WTC11 (cell line): ENCODE measurements around the gene ZNF804B. TPM values are rescaled to one million over a fixed set of nuclear protein-coding genes. Genes with fewer than 3 reads are reported as not detected.

Experiments used
- ATAC-seq: fragments of 200-7000 bp; cut with Tn5 transposase; 2 replicates; pipeline ENCODE4 v1.10.0; 2021; ENCODE audit warnings: mild to moderate bottlenecking, moderate library complexity
- CTCF ChIA-PET: fragments of 300-600 bp; sonication (Branson Sonifier 250); formaldehyde crosslinking; loops from one replicate; lab custom pipeline; 2021; ENCODE audit warnings: antibody characterized with exemption; lab: Charles Lee
- POLR2A ChIA-PET: fragments of 350-600 bp; sonication (Branson Sonifier 250); formaldehyde crosslinking; loops from one replicate; lab custom pipeline; 2021; ENCODE audit warnings: antibody characterized with exemption; lab: Charles Lee
- DNase-seq: peaks from one replicate; pipeline ENCODE4 v3.0.0; 2021; ENCODE audit warnings: low spot score
- H3K27ac Mint-ChIP-seq: 2 replicates; pipeline ENCODE4 v1.8.0; 2021; ENCODE audit warnings: mixed read lengths
- H3K27me3 Mint-ChIP-seq: 2 replicates; pipeline ENCODE4 v1.8.0; 2021; ENCODE audit warnings: low read depth, mild to moderate bottlenecking, moderate library complexity, mixed read lengths
- H3K36me3 Mint-ChIP-seq: 2 replicates; pipeline ENCODE4 v1.8.0; 2021; ENCODE audit warnings: mixed read lengths
- H3K4me1 Mint-ChIP-seq: 2 replicates; pipeline ENCODE4 v1.8.0; 2022; ENCODE audit warnings: mixed read lengths
- H3K4me3 Mint-ChIP-seq: 2 replicates; pipeline ENCODE4 v1.8.0; 2021; ENCODE audit warnings: mild to moderate bottlenecking, moderate library complexity, mixed read lengths
- H3K9me3 Mint-ChIP-seq: 2 replicates; pipeline ENCODE4 v1.8.0; 2021; ENCODE audit warnings: mixed read lengths
- CREM ChIP-seq: sonication (generic); formaldehyde crosslinking; IDR thresholded peaks from 2 replicates; pipeline ENCODE4 v1.8.1; 2022; ENCODE audit warnings: mild to moderate bottlenecking, missing genetic modification reagents, moderate library complexity
- E2F5 ChIP-seq: sonication (generic); formaldehyde crosslinking; IDR thresholded peaks from 2 replicates; pipeline ENCODE4 v1.8.1; 2022; ENCODE audit warnings: mild to moderate bottlenecking, moderate library complexity, missing genetic modification reagents
- ERG ChIP-seq: fragments of 250-450 bp; sonication (Bioruptor Pico); IDR thresholded peaks from 2 replicates; pipeline ENCODE4 v1.8.0; 2021; ENCODE audit warnings: mild to moderate bottlenecking
- ESRRA ChIP-seq: sonication (generic); formaldehyde crosslinking; IDR thresholded peaks from 2 replicates; pipeline ENCODE4 v1.8.1; 2022; ENCODE audit warnings: mild to moderate bottlenecking, missing genetic modification reagents, borderline replicate concordance
- FOXK1 ChIP-seq: sonication (generic); formaldehyde crosslinking; IDR thresholded peaks from 2 replicates; pipeline ENCODE4 v1.8.0; 2022; ENCODE audit warnings: mild to moderate bottlenecking, moderate library complexity, missing genetic modification reagents
- HMGA2 ChIP-seq: fragments of 250-450 bp; sonication (Bioruptor Pico); IDR thresholded peaks from 2 replicates; pipeline ENCODE4 v1.4.0; 2021; ENCODE audit warnings: mild to moderate bottlenecking, moderate library complexity
- NR1H2 ChIP-seq: sonication (generic); formaldehyde crosslinking; IDR thresholded peaks from 2 replicates; pipeline ENCODE4 v1.9.0; 2021; ENCODE audit warnings: mild to moderate bottlenecking, moderate library complexity, missing genetic modification reagents
- NR3C1 ChIP-seq: sonication (generic); formaldehyde crosslinking; conservative IDR thresholded peaks from 2 replicates; pipeline ENCODE4 v1.8.1; 2023; ENCODE audit warnings: low read depth, mild to moderate bottlenecking, missing genetic modification reagents
- TEAD1 ChIP-seq: sonication (generic); formaldehyde crosslinking; IDR thresholded peaks from 2 replicates; pipeline ENCODE4 v1.8.0; 2022; ENCODE audit warnings: mild to moderate bottlenecking, missing genetic modification reagents
- ZNF138 ChIP-seq: sonication (generic); formaldehyde crosslinking; conservative IDR thresholded peaks from 2 replicates; pipeline ENCODE4 v1.8.1; 2022; ENCODE audit warnings: mild to moderate bottlenecking, moderate library complexity, missing genetic modification reagents
- ZNF416 ChIP-seq: fragments of 250-450 bp; sonication (Bioruptor Pico); IDR thresholded peaks from 2 replicates; pipeline ENCODE4 v1.9.0; 2021; ENCODE audit warnings: mild to moderate bottlenecking, inconsistent platforms
- total RNA-seq: library from RNA; stranded (reverse); gene quantifications from 3 replicates; pipeline ENCODE4 v1.2.3, GENCODE V29; 2021
- TF ChIP-seq, protein P1 (sequence below): sonication (generic); formaldehyde crosslinking; IDR thresholded peaks from 2 replicates; pipeline ENCODE4 v1.8.0; 2022; ENCODE audit warnings: missing genetic modification reagents
- TF ChIP-seq, protein P2 (sequence below): sonication (generic); formaldehyde crosslinking; IDR thresholded peaks from 2 replicates; pipeline ENCODE4 v1.8.1; 2023; ENCODE audit warnings: mild to moderate bottlenecking, moderate library complexity, missing genetic modification reagents
- TF ChIP-seq, protein P3 (sequence below): fragments of 250-450 bp; sonication (Bioruptor Pico); conservative IDR thresholded peaks from 2 replicates; pipeline ENCODE4 v1.9.0; 2021; ENCODE audit warnings: mild to moderate bottlenecking
- TF ChIP-seq, protein P4 (sequence below): sonication (generic); formaldehyde crosslinking; IDR thresholded peaks from 2 replicates; pipeline ENCODE4 v1.8.1; 2022; ENCODE audit warnings: low read depth, mild to moderate bottlenecking, moderate library complexity, missing genetic modification reagents, borderline replicate concordance

Gene ZNF804B
- total RNA-seq, 1 experiment from 2014 or later = 0.04 TPM

- TF ChIP-seq, protein P1, sequence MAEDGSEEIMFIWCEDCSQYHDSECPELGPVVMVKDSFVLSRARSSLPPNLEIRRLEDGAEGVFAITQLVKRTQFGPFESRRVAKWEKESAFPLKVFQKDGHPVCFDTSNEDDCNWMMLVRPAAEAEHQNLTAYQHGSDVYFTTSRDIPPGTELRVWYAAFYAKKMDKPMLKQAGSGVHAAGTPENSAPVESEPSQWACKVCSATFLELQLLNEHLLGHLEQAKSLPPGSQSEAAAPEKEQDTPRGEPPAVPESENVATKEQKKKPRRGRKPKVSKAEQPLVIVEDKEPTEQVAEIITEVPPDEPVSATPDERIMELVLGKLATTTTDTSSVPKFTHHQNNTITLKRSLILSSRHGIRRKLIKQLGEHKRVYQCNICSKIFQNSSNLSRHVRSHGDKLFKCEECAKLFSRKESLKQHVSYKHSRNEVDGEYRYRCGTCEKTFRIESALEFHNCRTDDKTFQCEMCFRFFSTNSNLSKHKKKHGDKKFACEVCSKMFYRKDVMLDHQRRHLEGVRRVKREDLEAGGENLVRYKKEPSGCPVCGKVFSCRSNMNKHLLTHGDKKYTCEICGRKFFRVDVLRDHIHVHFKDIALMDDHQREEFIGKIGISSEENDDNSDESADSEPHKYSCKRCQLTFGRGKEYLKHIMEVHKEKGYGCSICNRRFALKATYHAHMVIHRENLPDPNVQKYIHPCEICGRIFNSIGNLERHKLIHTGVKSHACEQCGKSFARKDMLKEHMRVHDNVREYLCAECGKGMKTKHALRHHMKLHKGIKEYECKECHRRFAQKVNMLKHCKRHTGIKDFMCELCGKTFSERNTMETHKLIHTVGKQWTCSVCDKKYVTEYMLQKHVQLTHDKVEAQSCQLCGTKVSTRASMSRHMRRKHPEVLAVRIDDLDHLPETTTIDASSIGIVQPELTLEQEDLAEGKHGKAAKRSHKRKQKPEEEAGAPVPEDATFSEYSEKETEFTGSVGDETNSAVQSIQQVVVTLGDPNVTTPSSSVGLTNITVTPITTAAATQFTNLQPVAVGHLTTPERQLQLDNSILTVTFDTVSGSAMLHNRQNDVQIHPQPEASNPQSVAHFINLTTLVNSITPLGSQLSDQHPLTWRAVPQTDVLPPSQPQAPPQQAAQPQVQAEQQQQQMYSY (CRISPR knock-in tag) = no peak
- TF ChIP-seq, protein P2, sequence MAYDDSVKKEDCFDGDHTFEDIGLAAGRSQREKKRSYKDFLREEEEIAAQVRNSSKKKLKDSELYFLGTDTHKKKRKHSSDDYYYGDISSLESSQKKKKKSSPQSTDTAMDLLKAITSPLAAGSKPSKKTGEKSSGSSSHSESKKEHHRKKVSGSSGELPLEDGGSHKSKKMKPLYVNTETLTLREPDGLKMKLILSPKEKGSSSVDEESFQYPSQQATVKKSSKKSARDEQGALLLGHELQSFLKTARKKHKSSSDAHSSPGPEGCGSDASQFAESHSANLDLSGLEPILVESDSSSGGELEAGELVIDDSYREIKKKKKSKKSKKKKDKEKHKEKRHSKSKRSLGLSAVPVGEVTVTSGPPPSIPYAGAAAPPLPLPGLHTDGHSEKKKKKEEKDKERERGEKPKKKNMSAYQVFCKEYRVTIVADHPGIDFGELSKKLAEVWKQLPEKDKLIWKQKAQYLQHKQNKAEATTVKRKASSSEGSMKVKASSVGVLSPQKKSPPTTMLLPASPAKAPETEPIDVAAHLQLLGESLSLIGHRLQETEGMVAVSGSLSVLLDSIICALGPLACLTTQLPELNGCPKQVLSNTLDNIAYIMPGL (CRISPR knock-in tag) = no peak
- no peak for TF ChIP-seq ESRRA
- TF ChIP-seq E2F5 (CRISPR knock-in tag) = no peak
Measured at GRCh38 chr7:89067048-89067447, 307.5 kb downstream of the ZNF804B start (continued).

GRCh38 chr7:89072081-89072480 is 312.6 kb downstream of the ZNF804B start:
- H3K9me3 Mint-ChIP-seq = peaks cover 32% of the 10 kb centered on the region
- ChIA-PET POLR2A (no interaction called here), CTCF (no interaction called here)
- H3K36me3 Mint-ChIP-seq = peaks cover 21% of the 10 kb centered on the region
- no peak overlapping the region for H3K27ac Mint-ChIP-seq
- H3K4me3 Mint-ChIP-seq = no peak overlapping the region
- no peaks in the 10 kb centered on the region for H3K27me3 Mint-ChIP-seq
- ATAC-seq (no peak), DNase-seq (no peak)
- no peak for TF ChIP-seq TEAD1 (CRISPR knock-in tag)
- TF ChIP-seq, protein P3, sequence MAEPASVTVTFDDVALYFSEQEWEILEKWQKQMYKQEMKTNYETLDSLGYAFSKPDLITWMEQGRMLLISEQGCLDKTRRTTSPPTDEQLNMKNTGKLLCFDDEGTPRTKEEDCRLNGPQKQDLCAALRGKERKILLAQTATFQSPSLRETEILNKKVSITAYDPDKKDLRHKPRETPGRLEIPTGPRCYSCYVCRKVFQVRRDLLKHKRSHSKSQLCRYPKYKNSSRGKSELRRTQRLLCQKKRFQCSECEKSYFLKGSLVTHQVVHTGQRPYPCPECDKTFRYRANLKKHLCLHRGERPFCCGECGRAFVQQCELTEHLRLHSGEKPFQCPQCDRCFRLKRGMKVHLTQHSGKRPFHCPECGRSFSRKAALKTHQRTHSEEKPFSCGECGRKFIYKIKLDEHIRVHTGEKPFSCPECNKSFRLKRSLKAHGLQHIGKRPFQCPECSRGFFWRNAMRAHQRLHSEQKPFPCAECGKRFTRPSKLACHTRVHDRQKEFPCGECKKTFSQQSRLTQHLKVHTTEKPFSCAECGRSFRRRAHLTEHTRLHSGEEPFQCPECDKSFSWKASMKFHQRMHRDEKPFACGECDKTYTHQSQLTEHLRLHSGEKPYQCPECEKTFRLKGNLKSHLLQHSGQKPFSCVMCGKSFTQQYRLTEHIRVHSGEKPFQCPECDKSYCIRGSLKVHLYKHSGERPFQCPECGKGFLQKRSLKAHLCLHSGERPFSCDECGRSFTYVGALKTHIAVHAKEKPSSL = no peak
- no peak for TF ChIP-seq ZNF416
- TF ChIP-seq, protein P4, sequence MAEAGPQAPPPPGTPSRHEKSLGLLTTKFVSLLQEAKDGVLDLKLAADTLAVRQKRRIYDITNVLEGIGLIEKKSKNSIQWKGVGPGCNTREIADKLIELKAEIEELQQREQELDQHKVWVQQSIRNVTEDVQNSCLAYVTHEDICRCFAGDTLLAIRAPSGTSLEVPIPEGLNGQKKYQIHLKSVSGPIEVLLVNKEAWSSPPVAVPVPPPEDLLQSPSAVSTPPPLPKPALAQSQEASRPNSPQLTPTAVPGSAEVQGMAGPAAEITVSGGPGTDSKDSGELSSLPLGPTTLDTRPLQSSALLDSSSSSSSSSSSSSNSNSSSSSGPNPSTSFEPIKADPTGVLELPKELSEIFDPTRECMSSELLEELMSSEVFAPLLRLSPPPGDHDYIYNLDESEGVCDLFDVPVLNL (CRISPR knock-in tag) = no peak
- TF ChIP-seq ERG (CRISPR knock-in tag) = no peak
- no peak for TF ChIP-seq NR3C1 (CRISPR knock-in tag)
- no peak for TF ChIP-seq CREM (CRISPR knock-in tag)
- no peak for TF ChIP-seq HMGA2
- no peak for TF ChIP-seq ZNF138 (CRISPR knock-in tag)
- TF ChIP-seq NR1H2 = no peak
- no peak for TF ChIP-seq FOXK1 (CRISPR knock-in tag)
- peaks cover 2% of the 10 kb centered on the region for H3K4me1 Mint-ChIP-seq
